ENCODE measurements around the gene PFKFB3. TPM values are rescaled to one million over a fixed set of nuclear protein-coding genes. Genes with fewer than 3 reads are reported as not detected.
"Not testable (repeated sequence)": the region's sequence is repeated elsewhere in the genome, so short reads cannot be mapped to it uniquely, and the experiment has no call there.

PFKFB3 gene
- total RNA-seq, 1 experiment from 2014 or later, result 43.6 TPM

DNA sequence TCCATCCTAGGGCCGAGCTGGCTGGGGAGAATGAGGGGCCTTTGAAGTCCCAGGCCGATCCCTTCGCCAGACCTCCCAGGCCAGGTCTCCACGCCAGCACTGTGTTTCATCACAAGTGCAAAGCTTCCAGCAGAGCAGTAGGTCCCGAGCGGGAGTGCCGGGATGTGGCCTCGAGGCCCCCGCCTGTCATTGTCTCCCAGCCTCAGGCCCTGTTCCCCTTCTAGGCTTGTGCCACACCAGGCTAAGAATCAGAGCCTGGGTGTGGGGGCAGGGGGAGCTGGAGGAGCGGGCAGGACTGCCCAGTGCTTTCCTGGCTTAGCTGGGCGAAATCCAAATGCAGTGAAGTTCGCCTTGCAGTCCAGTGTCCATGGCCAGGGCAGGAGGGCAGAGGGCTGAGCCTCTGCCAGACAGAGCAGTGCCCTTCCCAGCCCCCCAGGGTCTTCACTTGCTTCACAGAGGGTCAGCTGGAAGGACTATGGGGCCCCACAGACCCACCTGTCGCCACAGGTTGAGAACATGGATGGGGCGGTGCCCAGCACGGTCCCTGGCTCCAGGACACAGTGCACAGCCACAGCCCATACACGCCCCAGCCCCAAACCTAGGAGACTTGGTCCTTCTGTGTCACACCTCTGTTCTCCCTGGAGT is 20.2 kb upstream of the PFKFB3 start:
- Histone ChIP-seq H3K9me2 (replicated peaks; ENCODE audit: insufficient read depth, low read length) (no peaks in the 10 kb centered on the region), H3K27ac (ENCODE audit: low read length) (no peak overlapping the region), H3K4me3 (ENCODE audit: low read length) (no peak overlapping the region), H4K20me1 (ENCODE audit: insufficient read depth, low read depth, low read length) (peaks cover 15% of the 10 kb centered on the region), H3K4me2 (ENCODE audit: low read depth, low read length, poor library complexity, severe bottlenecking) (no peak overlapping the region), H3K9me3 (ENCODE audit: low read length) (no peaks in the 10 kb centered on the region), H3K4me1 (ENCODE audit: low read length) (no peaks in the 10 kb centered on the region), H3K79me2 (ENCODE audit: low read length) (no peaks in the 10 kb centered on the region), H3K9ac (ENCODE audit: low read length) (no peak overlapping the region), H3K36me3 (ENCODE audit: insufficient read depth, low read length) (no peaks in the 10 kb centered on the region), H3K27me3 (ENCODE audit: low read length) (no peaks in the 10 kb centered on the region), H2AFZ (ENCODE audit: low read length) (no peak overlapping the region)
- no peak for DNase-seq

- Histone ChIP-seq H3K4me2 (ENCODE audit: low read depth, low read length, poor library complexity, severe bottlenecking) (no peak overlapping the region), H3K27ac (ENCODE audit: low read length) (no peak overlapping the region), H4K20me1 (ENCODE audit: insufficient read depth, low read depth, low read length) (peaks cover 15% of the 10 kb centered on the region), H3K27me3 (ENCODE audit: low read length) (no peaks in the 10 kb centered on the region), H3K9me3 (ENCODE audit: low read length) (no peaks in the 10 kb centered on the region), H3K79me2 (ENCODE audit: low read length) (no peaks in the 10 kb centered on the region), H2AFZ (ENCODE audit: low read length) (no peak overlapping the region), H3K4me1 (ENCODE audit: low read length) (no peaks in the 10 kb centered on the region), H3K9ac (ENCODE audit: low read length) (no peak overlapping the region), H3K36me3 (ENCODE audit: insufficient read depth, low read length) (no peaks in the 10 kb centered on the region), H3K4me3 (ENCODE audit: low read length) (no peak overlapping the region), H3K9me2 (replicated peaks; ENCODE audit: insufficient read depth, low read length) (no peaks in the 10 kb centered on the region)
- DNase-seq, result no peak
These were observed 17.6 kb upstream of the PFKFB3 start for GRCh38 chr10:6185039-6185716.

GRCh38 chr10:6186894-6187256 is 15.9 kb upstream of the PFKFB3 start:
- peaks cover 14% of the 10 kb centered on the region; the same call in 1 of the 2 replicates for H4K20me1 ChIP-seq (ENCODE audit: insufficient read depth, low read depth, low read length)
- no peak overlapping the region for H3K27ac ChIP-seq (ENCODE audit: low read length)
- H3K9ac ChIP-seq (ENCODE audit: low read length), result no peak overlapping the region
- no peak overlapping the region for H2AFZ ChIP-seq (ENCODE audit: low read length)
- H3K9me2 ChIP-seq (replicated peaks; ENCODE audit: insufficient read depth, low read length), result no peaks in the 10 kb centered on the region
- no peak for DNase-seq
- no peak overlapping the region for H3K4me3 ChIP-seq (ENCODE audit: low read length)
- no peaks in the 10 kb centered on the region for H3K9me3 ChIP-seq (ENCODE audit: low read length)
- no peaks in the 10 kb centered on the region for H3K36me3 ChIP-seq (ENCODE audit: insufficient read depth, low read length)
- H3K4me1 ChIP-seq (ENCODE audit: low read length), result no peaks in the 10 kb centered on the region
- H3K27me3 ChIP-seq (ENCODE audit: low read length), result no peaks in the 10 kb centered on the region
- H3K79me2 ChIP-seq (ENCODE audit: low read length), result no peaks in the 10 kb centered on the region
- H3K4me2 ChIP-seq (ENCODE audit: low read depth, low read length, poor library complexity, severe bottlenecking), result no peak overlapping the region

DNA sequence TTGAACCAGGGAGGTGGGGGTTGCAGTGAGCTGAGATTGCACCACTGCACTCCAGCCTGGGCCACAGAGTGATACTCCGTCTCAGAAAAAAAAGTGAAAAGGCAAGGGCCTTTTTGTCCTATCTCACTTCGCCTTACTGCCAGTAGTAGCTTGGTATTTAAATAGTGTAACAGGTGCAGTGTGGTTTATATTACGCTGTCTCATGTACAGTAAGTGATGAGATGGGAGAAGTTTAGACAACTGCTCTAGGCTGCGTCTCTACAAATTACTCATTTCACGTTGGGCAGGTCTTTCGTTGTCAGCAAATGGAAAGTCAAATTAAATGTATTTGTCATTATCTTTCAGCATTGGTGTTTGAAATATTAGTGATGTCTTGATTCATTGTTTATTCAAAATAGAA is 15.5 kb upstream of the PFKFB3 start:
- Histone ChIP-seq H2AFZ (ENCODE audit: low read length) (no peak overlapping the region), H3K9me3 (ENCODE audit: low read length) (no peaks in the 10 kb centered on the region), H3K79me2 (ENCODE audit: low read length) (no peaks in the 10 kb centered on the region)

DNA sequence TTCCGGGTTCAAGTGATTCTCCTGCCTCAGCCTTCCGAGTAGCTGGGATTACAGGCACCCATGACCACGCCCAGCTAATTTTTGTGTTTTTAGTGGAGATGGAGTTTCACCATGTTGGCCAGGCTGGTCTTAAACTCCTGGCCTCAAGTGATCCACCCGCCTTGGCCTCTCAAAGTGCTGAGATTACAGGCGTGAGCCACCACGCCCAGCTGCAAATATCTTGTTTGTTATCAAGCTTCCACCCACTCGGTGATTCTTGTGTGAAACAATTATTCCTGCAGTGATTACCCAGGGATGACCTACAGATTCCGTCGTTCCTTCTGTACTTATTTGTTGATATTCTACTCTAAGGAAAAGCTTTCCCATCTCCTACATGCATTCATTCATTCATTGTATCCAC is 12.7 kb upstream of the PFKFB3 start:
- H3K4me2 ChIP-seq (ENCODE audit: low read depth, low read length, poor library complexity, severe bottlenecking), result not testable (repeated sequence)

More for the DNA sequence above, 15.5 kb upstream of the PFKFB3 start:
- H3K27ac ChIP-seq (ENCODE audit: low read length), result no peak overlapping the region
- H3K4me2 ChIP-seq (ENCODE audit: low read depth, low read length, poor library complexity, severe bottlenecking), result no peak overlapping the region
- H4K20me1 ChIP-seq (ENCODE audit: insufficient read depth, low read depth, low read length), result peaks cover 14% of the 10 kb centered on the region; the same call in 1 of the 2 replicates
- no peak for DNase-seq
- no peaks in the 10 kb centered on the region for H3K4me1 ChIP-seq (ENCODE audit: low read length)
- no peaks in the 10 kb centered on the region for H3K9me2 ChIP-seq (replicated peaks; ENCODE audit: insufficient read depth, low read length)
- no peak overlapping the region for H3K4me3 ChIP-seq (ENCODE audit: low read length)
- no peaks in the 10 kb centered on the region for H3K36me3 ChIP-seq (ENCODE audit: insufficient read depth, low read length)
- H3K27me3 ChIP-seq (ENCODE audit: low read length), result no peaks in the 10 kb centered on the region
- no peak overlapping the region for H3K9ac ChIP-seq (ENCODE audit: low read length)

DNA sequence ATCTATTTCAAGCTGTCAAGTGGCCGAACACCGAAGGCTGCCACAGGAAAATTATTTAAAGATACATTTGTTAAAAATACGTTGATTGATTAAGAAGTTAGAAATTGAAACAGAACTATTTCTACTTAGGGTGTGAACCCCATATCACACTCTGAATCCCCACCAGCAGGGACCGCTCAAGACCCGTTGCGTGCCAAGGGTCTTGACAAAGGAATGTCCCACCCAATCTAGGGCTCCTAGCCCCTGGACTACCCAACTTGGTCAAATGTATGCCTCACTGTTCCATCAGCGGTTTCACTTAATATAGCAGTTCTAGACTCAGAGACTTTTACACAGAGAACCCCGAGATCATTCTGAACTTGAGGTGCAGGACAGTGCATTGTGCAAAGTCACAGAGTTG is 11.6 kb upstream of the PFKFB3 start:
- Histone ChIP-seq H4K20me1 (ENCODE audit: insufficient read depth, low read depth, low read length) (0 out of 2 replicates have a peak, but pooled peaks cover 4% of the 10 kb centered on the region), H3K27me3 (ENCODE audit: low read length) (no peaks in the 10 kb centered on the region), H2AFZ (ENCODE audit: low read length) (no peak overlapping the region), H3K4me2 (ENCODE audit: low read depth, low read length, poor library complexity, severe bottlenecking) (no peak overlapping the region), H3K9ac (ENCODE audit: low read length) (no peak overlapping the region), H3K4me1 (ENCODE audit: low read length) (no peaks in the 10 kb centered on the region), H3K9me3 (ENCODE audit: low read length) (no peaks in the 10 kb centered on the region), H3K79me2 (ENCODE audit: low read length) (no peaks in the 10 kb centered on the region), H3K9me2 (replicated peaks; ENCODE audit: insufficient read depth, low read length) (no peaks in the 10 kb centered on the region), H3K27ac (ENCODE audit: low read length) (no peak overlapping the region), H3K36me3 (ENCODE audit: insufficient read depth, low read length) (no peaks in the 10 kb centered on the region), H3K4me3 (ENCODE audit: low read length) (no peak overlapping the region)
- DNase-seq, result no peak

More for the DNA sequence above, 12.7 kb upstream of the PFKFB3 start:
- H4K20me1 ChIP-seq (ENCODE audit: insufficient read depth, low read depth, low read length); H3K9me3 ChIP-seq (ENCODE audit: low read length); H3K4me1 ChIP-seq (ENCODE audit: low read length); H3K9me2 ChIP-seq (replicated peaks; ENCODE audit: insufficient read depth, low read length); H3K9ac ChIP-seq (ENCODE audit: low read length); H3K79me2 ChIP-seq (ENCODE audit: low read length); H3K4me3 ChIP-seq (ENCODE audit: low read length); H3K27me3 ChIP-seq (ENCODE audit: low read length); H2AFZ ChIP-seq (ENCODE audit: low read length); DNase-seq; H3K27ac ChIP-seq (ENCODE audit: low read length); H3K36me3 ChIP-seq (ENCODE audit: insufficient read depth, low read length): not testable (repeated sequence)

GRCh38 chr10:6191569-6191968 is 11.2 kb upstream of the PFKFB3 start:
- Histone ChIP-seq H3K9me2 (replicated peaks; ENCODE audit: insufficient read depth, low read length) (no peaks in the 10 kb centered on the region), H3K4me3 (ENCODE audit: low read length) (no peak overlapping the region), H3K9me3 (ENCODE audit: low read length) (no peaks in the 10 kb centered on the region), H3K27ac (ENCODE audit: low read length) (no peak overlapping the region), H3K36me3 (ENCODE audit: insufficient read depth, low read length) (no peaks in the 10 kb centered on the region), H3K4me2 (ENCODE audit: low read depth, low read length, poor library complexity, severe bottlenecking) (no peak overlapping the region), H3K27me3 (ENCODE audit: low read length) (no peaks in the 10 kb centered on the region), H3K9ac (ENCODE audit: low read length) (no peak overlapping the region), H3K79me2 (ENCODE audit: low read length) (no peaks in the 10 kb centered on the region), H2AFZ (ENCODE audit: low read length) (no peak overlapping the region), H3K4me1 (ENCODE audit: low read length) (no peaks in the 10 kb centered on the region), H4K20me1 (ENCODE audit: insufficient read depth, low read depth, low read length) (0 out of 2 replicates have a peak, but pooled peaks cover 4% of the 10 kb centered on the region)
- no peak for DNase-seq

DNA sequence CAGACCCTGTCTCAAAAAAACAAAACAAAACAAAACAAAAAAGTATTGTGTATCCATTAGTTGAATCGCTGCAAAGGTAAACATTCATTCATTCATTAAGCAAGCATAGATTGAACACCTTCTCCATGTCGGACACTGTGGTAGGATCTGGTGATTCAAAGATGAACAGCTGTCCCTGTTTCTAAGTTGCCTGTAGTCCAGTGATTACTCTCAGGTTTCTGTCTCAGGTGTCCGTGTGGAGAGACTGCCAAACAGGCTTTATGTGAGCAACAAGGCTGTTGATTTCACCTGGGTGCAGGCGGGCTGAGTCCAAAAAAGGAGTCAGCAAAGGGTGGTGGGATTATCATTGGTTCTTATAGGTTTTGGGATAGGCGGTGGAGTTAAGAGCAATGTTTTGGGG is 9.4 kb upstream of the PFKFB3 start:
- not testable (repeated sequence) for H3K79me2 ChIP-seq (ENCODE audit: low read length); DNase-seq; H3K9me3 ChIP-seq (ENCODE audit: low read length); H3K36me3 ChIP-seq (ENCODE audit: insufficient read depth, low read length); H4K20me1 ChIP-seq (ENCODE audit: insufficient read depth, low read depth, low read length); H3K27ac ChIP-seq (ENCODE audit: low read length); H3K27me3 ChIP-seq (ENCODE audit: low read length); H3K9me2 ChIP-seq (replicated peaks; ENCODE audit: insufficient read depth, low read length); H3K4me1 ChIP-seq (ENCODE audit: low read length); H2AFZ ChIP-seq (ENCODE audit: low read length); H3K4me3 ChIP-seq (ENCODE audit: low read length); H3K4me2 ChIP-seq (ENCODE audit: low read depth, low read length, poor library complexity, severe bottlenecking); H3K9ac ChIP-seq (ENCODE audit: low read length)

Measured in Karpas-422 (cell line).